Muscle of arm (tissue), 14 donors: ENCODE measurements around the gene SLC9B2. TPM values are rescaled to one million over a fixed set of nuclear protein-coding genes. Genes with fewer than 3 reads are reported as not detected.

Experiments used
- DNase-seq: peaks from one replicate; pipeline ENCODE4 v3.0.0-alpha.2; 2013
- long read RNA-seq, 11 donors: transcript quantifications; one replicate each; lab custom pipeline, GENCODE V29; 2026
- polyA plus RNA-seq, 12 donors: library from polyadenylated mRNA; unstranded; fragments of 120-200 nt; gene quantifications; one replicate each; pipeline ENCODE4 v1.2.1, GENCODE V29; 2013; ENCODE audit not compliant: insufficient read length in 12 of 12

SLC9B2 gene
- 10 to 100 TPM in 9 of 12 donors, 1 to 10 TPM in 2, not detected in 1; 7.5 to 23.0 (median 13.2) TPM for polyA plus RNA-seq
- long read RNA-seq, donor 1, partial matches to known transcripts, result 0 of 1 reads
- long read RNA-seq, donor 1, other reads (novel, unspliced or antisense), result 0 of 1 reads
- long read RNA-seq, donor 2, result 0 reads
- long read RNA-seq, donor 3, result 0 reads
- long read RNA-seq, donor 4, partial matches to known transcripts, result 0 of 1 reads
- long read RNA-seq, donor 4, other reads (novel, unspliced or antisense), result 0 of 1 reads
- long read RNA-seq, donor 5, result 0 reads
- long read RNA-seq, donor 6, result 0 reads
- long read RNA-seq, donor 7, partial matches to known transcripts, result 0 of 2 reads
- long read RNA-seq, donor 7, other reads (novel, unspliced or antisense), result 0 of 2 reads
- long read RNA-seq, donor 8, result 0 reads
- long read RNA-seq, donor 9, partial matches to known transcripts, result 0 of 1 reads
- long read RNA-seq, donor 9, other reads (novel, unspliced or antisense), result 0 of 1 reads
- long read RNA-seq, donor 10, result 0 reads
- long read RNA-seq, donor 11, result 0 reads

- no peak for DNase-seq
Observed at GRCh38 chr4:103076747-103077347, at the start of gene SLC9B2. Gene SLC9B2 (minus strand): TSS chr4:103076761. CDS start chr4:103067550, 9,211 bp downstream.

GRCh38 chr4:103126126-103126525, 49.6 kb upstream of the SLC9B2 start:
- DNase-seq, result no peak

- DNase-seq, result no peak
Observed at GRCh38 chr4:103123114-103123513, 46.6 kb upstream of the SLC9B2 start.

DNA sequence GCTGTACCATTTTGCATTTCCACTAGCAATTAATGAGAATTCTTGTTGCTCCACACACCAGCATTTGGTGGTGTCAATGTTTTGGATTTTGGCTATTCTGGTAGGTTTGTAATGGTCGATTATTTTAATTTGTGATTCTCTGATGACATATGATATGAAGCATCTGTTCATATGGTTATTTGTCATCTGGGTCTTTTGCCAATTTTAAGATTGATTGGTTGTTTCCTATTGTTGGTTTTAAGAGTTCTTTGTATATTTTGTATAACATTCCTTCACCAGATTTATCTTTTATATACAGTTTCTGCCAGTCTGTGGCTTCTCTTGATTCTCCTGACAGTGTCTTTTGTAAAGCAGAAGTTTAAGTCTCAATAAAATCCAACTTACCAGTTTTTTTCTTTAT, 41.6 kb upstream of the SLC9B2 start:
- DNase-seq, result no peak

- no peak for DNase-seq
Observed at GRCh38 chr4:103111598-103111997, 35.0 kb upstream of the SLC9B2 start.

- no peak for DNase-seq
Observed at GRCh38 chr4:103108542-103108941, 32.0 kb upstream of the SLC9B2 start.

- no peak for DNase-seq
Observed at GRCh38 chr4:103105558-103106356, 29.2 kb upstream of the SLC9B2 start.

- DNase-seq, result no peak
Observed at GRCh38 chr4:103104886-103105285, 28.3 kb upstream of the SLC9B2 start.

- DNase-seq, result no peak
Observed at GRCh38 chr4:103100691-103101090, 24.1 kb upstream of the SLC9B2 start.

DNA sequence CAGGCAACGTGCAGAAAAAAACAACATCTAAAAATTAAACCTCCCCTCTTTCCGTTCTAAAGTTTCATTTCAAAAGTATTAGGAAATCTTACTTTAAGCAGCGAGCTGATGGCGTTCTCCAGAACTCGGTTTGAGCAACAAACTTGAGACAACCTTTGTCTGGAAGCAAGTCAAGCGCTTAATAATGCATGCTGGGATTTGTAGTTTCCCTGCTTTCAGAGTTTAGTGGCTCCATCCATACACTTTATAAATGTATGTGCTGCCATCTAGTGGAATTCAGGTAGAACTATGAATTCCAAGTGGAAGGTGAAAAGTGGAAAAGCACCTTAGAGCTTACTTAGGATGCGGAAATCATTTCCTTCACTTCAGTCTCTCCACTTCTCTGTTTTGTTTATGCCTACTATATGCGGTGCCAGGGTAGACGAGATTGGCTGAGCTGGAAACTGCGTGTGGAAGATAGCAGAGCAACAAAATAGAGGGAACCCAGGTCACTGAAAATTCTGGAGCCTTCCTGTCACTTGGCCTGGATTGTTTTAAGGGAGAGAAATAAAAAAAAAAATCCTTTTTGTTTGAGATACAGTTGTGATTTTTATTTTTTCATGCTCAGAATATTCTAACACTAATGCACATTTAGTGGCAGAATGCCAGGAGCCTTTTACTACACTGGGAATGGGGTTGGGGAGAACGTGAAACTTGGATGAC, 23.3 kb upstream of the SLC9B2 start, which contains the start of gene BDH2:
TSS of gene BDH2 (minus strand) at position 144 of the 702 bp plus-strand sequence. CDS start 3,580 bp downstream, outside the sequence.
- DNase-seq, result peak; percentile 93

DNA sequence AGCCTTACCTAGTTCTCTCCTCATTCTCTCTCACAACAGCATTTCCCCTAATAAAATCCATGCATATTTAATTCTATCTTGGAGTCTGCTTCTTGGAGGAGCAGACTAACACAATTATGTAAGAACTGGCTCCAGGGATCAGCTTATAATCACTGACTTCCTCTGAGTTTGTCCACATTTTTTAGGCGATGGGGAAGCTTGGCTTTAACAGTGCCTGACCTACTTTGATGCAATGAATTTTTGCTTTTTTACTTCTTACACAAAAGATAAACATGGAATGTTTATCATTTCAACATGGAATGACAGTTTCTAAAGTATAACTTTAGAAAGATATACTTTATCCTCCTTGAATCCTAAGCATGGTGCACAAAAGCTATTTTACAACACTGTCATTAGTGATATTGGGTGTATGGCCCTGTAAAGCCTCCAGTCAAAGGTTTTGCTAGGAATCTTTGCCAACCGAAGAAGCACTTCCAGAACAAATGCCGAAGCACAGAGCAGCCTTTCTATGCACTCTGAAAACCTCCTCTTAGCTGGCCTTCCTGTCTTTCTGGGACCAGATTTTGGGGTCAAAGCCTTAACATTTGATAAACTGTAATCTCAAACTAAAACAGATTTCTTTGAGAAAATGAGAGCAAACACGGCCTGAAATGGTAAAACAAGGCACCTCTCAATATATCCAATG, 22.3 kb upstream of the SLC9B2 start:
- peak; percentile 25 for DNase-seq

DNA sequence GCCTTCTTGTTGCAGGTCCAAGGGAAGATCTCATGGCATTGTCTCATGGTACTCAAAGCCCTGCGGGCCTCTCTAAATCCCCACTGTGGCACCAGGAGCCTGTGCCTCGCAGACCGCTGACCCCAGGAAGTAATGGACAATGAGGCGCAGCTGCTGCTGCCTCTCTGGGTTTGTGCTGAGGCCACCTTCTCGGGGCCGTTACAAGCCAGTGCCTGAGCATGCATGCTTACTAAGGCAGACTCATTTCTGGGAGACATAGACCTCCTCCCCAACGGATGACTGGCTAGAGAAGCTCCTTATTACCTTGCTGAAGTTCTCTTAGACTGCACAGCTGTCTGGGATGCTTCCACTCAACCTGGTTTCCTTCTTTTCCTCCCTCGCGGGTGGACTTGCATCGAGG, 21.8 kb upstream of the SLC9B2 start:
- DNase-seq, result no peak

- DNase-seq, result no peak
Observed at GRCh38 chr4:103097112-103097511, 20.6 kb upstream of the SLC9B2 start.

GRCh38 chr4:103095080-103095479, 18.5 kb upstream of the SLC9B2 start:
- no peak for DNase-seq

GRCh38 chr4:103092245-103092644, 15.7 kb upstream of the SLC9B2 start:
- DNase-seq, result no peak

- DNase-seq, result peak; percentile 11
Observed at GRCh38 chr4:103091601-103092223, 15.2 kb upstream of the SLC9B2 start.

- DNase-seq, result no peak
Observed at GRCh38 chr4:103089481-103089880, 12.9 kb upstream of the SLC9B2 start.

- no peak for DNase-seq
Observed at GRCh38 chr4:103086551-103086950, 10.0 kb upstream of the SLC9B2 start.

DNA sequence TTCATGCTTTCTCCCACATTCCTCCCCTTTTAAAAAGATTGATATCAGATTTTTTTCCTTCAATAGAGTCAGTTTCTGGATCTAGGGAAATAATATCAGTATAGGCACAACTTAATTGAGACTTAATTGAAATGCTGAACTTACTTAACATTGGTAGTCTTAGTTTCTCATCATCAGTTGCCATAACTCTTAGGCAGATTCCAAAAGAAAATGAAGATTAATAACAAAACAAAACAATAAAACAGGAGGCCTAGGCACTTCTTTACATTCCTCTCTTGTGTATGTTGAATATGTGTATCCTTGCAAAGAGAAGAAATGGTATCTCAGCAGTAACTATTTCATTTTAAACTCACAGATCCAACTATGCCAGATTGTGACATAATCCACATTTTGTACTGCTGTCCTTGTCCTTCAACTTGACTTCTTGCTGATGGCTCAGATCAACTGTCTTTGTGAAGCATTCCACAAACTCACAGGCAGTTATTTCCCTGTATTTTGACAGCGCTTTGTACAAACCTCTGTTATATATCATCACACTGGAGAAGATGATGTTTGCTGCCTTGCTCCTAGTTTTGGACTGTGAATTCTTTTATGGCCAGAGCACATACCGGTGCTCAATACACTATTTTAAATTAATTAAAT, 9.1 kb upstream of the SLC9B2 start:
- DNase-seq, result no peak

DNA sequence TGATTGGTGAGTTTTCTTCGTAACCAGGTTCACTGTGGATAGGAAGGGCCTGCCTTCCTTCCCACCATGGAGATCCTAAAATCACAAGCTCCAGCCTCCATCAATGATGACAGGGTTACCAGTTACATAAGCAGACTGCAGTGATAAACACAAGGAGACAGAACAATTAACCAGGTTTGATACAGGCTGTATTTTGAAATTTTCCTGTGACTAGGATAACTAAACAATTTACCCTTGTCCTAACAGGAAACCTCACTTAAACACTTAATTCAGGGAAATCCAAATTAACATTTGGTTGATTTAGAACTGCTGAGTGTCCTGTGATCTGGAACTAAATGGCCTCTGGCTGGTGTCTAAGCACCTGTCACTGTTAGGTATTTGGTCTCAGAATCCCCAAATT, 3.1 kb upstream of the SLC9B2 start:
- no peak for DNase-seq
